HG03066 (cell line): ENCODE data around the gene GNB1.
"Not testable (repeated sequence)": the region's sequence is repeated elsewhere in the genome, so short reads cannot be mapped to it uniquely, and the experiment has no call there.

ENCODE experiments used
- ATAC-seq: cut with Tn5 transposase; IDR thresholded peaks from one replicate; pipeline ENCODE4 v1.9.1; 2021; ENCODE audit warnings: low read depth; ENCODE audit not compliant: unreplicated experiment

GNB1 gene

DNA sequence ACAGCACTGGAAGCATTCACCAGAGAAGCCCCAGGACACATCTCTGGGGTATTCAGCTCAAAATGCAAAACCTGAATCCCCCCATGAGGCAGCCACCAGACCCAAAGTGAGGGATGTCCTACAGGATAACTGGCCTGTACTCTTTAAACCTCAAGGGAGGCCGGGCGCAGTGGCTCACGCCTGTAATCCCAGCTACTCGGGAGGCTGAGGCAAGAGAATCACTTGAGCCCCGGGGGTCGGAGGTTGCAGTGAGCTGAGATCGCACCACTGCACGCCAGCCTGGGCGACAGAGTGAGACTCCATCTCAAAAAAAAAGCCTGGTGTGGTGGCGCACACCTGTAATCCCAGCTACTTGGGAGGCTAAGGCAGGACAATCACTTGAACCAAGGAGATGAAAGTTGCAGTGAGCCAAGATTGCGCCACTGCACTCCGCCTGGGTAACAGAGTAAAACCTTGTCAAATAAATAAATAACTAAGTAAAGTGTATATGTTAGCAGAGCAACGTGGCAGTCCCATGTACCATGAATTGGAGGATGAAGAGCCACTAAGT, 29.1 kb downstream of the GNB1 start:
- not testable (repeated sequence) for ATAC-seq

DNA sequence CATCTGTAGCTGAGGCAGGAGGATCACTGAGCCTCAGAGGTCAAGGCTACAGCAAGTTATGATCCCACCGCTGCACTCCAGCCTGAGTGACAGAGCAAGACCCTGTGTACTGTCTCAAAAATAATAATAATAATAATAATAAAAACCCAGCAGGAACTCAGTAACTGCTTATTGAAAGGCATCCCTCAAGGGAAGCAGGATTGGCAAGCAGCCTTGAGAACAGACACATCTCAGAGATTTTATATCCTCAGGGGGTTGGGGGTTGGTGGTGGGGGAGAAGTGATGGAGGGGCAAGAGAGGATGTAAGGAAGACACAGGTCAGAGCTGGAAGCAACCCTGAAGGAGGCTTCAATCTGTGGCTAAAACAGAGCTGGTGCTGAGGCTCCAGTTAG, 29.6 kb downstream of the GNB1 start:
- ATAC-seq = no peak

DNA sequence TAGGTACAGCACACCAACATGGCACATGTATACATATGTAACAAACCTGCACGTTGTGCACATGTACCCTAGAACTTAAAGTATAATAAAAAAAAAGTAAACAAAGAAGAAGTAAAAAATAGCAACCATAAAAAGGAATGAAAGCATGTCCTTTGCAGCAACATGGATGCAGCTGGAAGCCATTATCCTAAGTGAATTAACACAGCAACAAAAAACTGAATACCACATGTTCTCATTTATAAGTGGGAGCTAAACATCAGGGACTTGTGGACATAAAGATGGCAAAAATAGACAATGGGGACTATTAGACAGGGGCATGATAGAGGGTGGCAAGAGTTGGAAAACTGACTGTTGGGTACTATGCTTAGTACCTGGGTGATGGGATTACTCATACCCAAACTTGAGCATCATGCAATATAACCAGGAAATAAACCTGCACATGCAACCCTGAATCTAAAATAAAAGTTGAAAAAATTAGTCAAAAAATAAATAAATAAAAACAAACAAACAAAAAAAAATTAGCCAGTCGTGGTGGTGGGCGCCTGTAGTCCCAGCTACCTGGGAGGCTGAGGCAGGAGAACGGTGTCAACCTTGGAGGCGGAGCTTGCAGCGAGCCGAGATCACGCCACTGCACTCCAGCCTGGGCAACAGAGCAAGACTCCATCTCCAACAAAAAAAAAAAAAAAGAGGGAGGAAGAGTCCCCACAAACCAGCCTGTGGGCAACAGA, 30.8 kb downstream of the GNB1 start:
- ATAC-seq = not testable (repeated sequence)

DNA sequence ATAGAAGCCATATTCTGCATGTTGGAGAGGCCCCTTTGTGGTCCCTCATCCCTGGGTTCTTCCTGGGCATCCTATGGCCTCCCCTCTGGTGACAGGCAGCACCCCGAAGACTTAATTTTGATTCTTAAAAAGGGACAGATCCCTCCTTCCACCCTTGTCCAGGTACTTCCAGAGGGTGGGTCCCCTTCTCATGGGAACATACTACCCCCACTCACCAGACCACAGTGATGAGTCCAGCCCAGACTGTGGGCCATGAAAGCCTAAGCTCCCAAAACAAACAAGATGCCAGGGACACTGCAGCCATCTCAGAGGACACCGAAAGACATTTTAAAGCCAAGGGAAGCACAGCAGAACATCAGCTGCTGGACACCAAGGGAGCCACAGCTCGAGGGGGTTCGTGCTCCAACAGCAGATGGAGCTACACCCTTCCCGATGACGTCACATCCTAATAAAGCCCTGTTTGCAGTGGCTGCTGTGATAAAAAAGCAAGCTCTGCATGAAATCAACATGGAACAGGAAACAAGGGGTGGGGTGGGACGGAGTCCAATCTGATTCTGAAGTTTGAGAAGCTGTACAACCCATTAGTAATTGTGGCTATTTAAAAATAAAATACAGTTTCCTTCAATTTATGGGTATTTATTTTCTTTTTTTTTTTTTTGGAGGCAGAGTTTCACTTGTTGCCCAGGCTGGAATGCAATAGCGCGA, 32.4 kb downstream of the GNB1 start:
- ATAC-seq = no peak

DNA sequence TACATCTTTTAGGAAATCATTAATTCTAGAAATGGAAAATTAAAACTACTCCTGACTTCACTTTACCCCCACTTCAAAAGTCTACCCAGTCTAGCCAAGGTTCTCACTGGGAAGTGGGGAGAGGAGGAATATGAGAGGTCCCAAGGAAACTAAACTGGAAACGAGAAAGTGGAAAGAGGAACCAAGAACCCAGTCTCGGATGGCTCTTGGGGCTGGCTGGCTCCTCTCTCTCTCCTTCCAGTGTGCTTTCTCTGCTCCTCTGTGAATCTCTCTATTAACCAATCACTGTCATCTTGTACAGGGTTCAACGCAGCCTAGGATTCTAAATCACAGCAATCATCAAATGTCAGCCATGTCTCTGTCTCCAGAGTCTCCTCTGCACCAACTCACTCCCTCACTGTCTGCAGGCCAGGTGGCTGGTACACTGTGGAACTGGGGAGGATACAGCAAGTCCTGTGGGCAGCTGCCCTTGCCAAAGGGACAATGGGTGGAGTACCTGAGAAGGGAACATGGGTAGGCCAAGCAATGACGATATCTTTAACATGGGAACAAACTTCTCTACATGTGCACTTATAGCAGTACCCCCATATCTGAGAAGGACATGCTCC, 33.7 kb downstream of the GNB1 start:
- no peak for ATAC-seq

DNA sequence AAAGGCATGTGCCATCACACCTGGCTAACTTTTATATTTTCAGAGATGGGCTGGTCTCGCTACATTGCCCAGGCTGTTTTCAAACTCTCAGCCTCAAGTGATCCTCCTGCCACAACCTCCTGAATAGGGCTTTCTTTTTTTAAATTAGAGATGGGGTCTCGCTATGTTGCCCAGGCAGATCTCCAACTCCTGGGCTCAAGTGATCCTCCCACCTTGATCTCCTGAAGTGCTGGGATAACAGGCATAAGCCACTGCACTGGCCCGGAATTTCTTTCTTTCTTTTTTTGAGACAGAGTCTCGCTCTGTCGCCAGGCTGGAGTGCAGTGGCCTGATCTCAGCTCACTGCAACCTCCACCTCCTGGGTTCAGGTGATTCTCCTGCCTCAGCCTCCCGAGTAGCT, 34.7 kb downstream of the GNB1 start:
- ATAC-seq = not testable (repeated sequence)

DNA sequence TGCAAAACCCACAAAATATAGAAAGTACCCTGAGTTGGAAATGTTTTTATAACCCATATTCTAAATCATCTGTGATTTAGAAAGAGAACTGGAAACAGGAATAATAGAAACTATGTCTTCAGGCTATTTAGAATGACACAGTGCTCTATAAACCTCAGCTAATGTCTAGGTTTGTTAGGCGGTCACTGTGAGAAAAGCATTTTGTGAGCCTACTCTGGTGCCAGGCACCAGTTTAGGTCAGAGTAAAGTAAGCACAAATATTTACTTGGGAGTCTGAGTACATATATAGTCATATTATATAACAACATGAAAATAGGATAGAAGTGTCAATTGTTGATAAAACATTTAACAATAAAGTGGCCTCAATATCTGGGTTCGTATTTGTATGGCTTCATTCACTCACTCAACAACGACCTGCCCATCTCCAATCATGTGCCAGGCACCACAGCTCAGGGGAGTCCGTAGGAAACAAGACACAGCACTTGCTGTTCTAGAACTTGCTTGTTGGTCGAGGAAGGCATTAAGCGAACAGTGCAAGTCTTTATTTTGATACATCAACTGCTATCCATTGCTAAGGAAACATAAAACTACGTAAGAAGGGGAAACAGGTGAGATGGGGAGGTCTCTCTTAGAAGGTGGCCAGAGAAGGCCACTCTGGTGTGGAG, 37.2 kb downstream of the GNB1 start:
- ATAC-seq = no peak

DNA sequence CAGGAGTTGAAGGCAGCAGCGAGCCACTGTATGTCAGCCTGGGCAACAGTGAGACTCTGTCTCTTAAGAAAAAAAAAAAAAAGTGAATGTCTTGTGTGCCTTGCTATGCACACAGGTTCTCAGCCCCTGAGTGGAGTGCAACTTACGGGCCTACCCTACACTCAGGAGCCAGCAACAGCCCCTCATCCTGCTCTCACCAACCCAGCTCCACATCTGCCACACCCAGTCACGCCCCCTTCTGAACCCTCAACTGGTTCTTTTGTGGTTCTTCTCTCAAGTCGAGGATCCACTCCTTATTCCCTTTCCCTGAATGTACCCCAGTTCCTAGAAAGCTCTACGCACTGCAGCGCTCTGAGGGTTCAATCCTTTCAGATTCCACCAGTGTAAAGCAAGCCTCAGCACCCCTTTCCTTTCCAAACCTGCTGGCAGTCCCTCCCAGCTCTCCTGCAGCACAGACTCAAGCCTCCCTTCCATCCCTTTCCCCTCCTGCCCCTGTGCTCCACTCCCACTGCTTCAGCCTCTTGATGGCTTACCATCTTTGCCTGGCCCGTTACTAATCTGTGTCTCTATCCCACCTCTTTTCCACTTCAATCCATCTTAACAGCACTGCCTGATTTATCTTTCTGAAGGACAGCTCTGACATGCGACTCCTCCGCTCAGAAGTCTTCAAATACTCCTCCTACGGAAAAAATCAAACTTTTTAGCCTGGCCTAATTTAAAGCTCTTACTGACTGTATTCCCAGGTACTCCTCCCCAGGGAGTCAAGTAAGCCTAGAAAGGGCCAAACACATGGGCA, 38.1 kb downstream of the GNB1 start:
- ATAC-seq = no peak

DNA sequence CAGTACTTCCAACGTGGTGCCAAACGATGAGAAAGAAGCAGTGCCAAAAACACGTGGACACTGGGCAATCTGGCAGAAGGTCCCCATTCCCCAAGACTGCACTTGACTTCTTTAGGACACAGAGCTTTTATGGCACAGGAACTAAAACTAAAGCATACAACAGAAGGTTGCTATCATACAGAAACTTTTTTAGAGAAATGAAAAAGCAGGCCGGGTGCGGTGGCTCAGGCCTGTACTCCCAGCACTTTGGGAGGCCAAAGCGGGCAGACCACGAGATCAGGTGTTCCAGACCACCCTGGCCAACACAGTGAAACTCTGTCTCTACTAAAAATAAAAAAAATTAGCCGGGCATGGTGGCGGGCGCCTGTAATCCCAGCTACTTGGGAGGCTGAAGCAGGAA, 43.0 kb downstream of the GNB1 start:
- ATAC-seq = no peak

DNA sequence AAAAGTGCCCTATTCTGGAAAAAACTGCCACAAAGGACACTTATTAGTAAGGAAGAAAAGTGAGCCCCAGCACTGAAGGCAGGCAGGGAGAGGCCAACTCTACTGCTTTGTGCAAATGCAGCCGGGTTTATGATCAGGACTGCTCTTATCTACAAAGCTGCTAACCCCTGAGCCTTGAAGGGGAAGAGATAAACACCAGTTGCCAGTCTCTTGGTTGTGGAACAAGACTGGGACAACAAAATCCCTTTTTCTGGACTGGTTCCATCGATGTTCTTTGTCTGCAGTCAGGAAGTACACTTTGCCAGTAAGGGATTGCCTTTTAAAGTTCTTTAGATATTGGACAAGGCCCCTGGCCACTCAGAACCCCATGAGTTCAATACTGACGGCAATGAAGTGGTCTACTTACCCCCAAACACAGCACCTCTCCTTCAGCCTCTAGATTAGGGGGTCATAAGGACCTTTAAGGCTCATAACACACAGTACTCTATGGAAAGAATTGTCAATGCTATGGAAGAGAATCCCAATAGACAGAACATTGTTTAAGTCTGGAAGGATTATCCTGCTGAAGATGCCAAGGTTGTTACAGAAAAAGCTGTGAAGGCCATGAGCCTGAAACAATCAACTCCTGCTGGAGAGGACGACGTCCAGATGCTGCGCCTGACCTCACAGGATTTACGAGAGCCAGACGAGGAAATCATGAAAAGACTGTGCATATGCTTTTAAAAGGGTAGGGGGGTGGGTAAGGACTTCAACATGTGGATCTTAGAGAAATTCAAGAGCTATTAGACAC, 43.6 kb downstream of the GNB1 start:
- ATAC-seq = no peak

DNA sequence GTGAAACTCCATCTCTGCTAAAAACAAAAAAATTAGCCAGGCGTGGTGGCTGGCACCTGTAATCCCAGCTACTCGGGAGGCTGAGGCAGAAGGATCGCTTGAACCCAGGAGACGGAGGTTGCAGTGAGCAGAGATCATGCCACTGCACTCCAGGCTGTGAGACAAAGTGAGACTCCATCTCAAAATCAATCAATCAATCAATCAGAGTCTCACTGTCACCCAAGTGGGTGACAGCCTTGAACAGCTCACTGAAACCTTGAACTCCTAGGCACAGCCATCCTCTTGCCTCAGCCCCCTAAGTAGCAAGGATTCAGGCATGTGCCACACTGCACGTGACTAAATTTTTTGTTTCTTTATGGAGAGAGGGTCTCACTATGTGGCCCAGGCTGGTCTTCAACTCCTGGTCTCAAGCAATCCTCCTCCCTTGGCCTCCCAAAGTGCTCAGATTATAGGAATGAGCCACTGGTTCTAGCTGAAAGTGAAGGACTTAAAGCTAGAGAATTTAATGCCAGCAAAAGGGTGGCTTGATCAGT, 44.4 kb downstream of the GNB1 start:
- no peak for ATAC-seq

DNA sequence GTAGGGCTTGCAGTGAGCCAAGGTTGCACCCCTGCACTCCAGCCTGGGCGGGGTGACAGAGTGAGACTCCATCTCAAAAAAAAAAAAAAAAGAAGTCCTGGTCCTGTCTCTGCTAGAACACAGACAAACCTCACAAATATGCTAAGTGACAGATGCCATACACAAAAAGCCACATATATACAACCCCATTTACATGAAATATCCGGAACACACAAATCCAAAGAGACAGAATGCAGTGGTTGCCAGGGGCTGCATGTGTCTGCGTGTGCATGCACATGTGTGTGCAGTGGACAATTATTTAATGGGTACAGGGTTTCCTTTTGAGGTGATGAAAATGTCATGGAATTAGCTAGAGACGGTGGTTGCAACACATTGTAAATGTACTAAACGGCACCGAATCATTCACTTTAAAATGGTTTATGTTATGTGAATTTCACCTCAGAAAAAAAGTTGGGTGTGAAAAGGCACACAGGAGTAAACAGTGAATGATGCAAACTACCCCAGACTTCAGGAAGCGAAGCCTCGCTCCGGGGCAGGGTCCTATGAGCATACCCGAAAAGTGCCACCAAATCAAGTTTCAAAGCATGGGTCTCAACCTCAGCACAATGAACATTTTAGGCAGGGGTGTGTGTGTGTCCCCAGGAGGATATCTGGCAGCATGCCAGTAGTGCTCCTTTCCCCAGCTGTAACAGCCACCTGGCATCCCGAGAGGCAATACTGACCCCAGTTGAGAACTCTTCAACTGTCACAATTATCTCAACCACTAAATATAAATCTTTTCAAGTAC, 48.3 kb downstream of the GNB1 start:
- no peak for ATAC-seq

DNA sequence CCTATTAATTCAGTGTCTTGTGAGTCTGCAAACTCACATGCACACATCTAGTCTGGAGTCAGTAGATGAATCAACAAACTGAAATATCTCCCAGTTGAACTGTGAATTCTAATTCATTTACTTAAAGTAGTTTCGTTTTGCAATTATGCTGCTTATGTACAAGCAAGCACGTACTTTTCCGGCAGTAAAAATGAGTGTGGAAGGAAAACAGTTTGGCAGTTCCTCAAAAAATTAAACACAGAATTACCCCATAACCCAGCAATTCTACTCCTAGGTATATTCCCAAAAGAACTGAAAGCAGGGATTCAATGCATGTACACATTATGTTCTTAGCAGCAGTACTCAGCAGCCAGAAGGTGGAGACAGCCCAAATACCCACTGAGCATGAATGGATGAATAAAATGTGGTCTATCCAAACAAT, 49.3 kb downstream of the GNB1 start:
- no peak for ATAC-seq

DNA sequence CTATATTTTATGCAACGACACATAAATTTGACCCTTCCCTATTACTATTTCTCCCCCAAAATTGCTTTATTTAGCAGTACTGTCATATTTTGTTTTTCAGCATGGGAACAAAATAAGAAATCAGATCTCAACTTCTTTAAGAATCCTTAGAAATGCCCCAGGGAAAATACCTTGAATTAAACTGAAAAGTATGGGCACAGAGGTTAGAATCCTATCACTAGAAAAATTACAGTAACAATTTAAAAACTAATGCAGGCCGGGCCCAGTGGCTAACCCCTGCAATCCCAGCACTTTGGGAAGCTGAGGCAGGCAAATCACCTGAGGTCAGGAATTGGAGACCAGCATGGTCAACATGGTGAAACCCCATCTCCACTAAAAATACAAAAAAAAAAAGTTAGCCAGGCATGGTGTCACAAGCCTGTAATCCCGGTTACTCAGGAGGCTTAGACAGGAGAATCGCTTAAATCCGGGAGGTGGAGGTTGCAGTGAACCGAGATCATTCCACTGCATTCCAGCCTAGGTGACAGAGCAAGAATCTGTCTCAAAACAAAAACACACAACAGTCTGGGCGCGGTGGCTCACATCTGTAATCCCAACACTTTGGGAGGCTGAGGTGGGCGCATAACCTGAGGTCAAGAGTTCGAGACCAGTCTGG, 51.4 kb downstream of the GNB1 start:
- no peak for ATAC-seq

DNA sequence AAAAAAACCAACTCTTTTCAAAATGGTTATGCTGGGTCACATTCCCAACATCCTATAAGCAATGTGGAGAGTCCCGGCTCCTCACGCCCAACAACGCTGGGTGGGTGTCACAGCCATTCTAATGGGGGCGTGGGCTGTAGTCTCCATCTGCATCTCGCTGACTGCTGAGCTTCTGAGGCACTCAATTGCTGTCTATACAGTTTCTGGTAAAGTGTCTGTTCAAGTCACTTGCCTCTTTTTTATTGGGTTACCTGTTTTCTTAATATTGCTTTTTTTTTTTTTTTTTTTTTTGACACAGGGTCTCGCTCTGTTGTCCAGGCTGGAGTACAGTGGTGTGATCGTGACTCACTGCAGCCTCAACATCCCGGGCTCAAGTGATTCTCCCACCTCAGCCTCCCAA, 54.8 kb downstream of the GNB1 start:
- ATAC-seq = no peak

DNA sequence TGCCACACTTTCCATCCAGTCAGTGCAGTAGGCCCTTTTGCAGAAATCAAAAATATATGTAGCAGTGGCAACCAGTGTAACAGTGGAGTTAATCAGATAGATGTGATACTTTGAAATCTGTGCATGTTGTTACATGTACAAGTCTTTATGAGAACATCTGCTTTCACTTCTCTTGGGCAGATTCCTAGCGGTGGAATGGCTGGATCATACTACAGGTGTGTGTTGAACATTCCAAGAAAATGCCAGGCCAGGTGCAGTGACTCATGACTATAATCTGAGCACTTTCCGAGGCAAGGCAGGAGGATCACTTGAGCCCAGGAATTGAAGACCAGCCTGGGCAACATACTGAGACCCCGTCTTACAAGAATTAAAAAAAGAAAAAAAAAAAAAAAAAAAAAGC, 55.3 kb downstream of the GNB1 start:
- ATAC-seq = no peak

DNA sequence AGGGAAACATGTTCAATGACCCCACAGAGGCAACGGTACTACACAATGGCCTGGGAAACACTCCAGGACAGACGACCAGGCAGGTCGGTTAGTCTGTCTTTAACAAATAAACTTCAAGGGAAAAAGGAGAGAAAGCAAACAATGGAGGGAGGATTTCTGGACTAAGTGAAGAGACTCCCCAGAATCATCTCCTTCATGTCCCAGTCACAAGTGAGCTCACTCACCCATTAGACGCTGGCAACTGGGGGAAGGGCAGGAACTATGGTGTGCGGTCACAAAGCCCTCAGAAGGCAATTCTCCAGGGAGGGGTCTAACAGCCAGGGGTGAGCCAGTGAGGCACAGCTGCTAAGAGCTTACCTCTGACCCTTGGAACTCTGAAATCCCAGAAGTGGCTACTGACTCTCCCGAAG, 57.0 kb downstream of the GNB1 start:
- ATAC-seq = no peak

DNA sequence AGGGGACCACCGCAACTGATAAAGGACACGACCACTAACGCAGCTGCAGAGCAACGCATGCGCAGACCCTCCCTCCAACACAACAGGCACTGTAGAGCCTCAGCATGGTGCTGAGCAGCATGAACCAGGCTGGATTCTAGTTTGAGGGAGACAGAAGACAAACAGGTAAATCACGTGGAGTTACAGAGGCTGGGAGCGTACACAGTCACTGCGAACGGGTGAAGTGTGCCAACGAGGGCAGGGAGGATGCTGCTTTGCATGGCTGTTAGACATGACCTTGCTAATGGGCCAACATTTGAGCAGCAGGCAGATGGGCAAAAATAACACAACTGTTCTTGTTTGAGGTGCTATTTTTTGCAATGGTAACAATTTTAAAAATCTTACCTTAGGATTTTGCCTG, 57.4 kb downstream of the GNB1 start:
- ATAC-seq = no peak
